ENCODE results near the gene MITF.

DNA sequence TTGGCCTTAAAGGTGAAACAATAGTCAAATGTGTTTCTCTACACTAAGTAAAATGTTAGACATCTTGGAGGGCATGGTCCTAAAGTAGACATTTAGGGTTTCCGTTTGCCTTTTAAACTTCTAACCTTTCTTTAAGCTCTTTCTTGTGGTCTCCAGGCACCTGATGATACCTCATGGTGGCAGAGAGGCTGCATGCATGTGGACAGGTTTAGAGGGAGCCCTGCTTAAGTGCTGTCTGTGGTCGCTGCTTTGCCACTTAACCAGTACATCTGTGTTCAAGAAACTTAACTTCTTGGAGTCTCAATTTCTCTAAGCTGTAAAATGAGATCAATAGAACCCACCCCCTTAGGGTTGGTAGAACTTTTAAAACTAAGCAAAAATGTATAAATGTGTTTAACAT lies 6.2 kb downstream of the MITF start:
- TF ChIP-seq, protein P1, sequence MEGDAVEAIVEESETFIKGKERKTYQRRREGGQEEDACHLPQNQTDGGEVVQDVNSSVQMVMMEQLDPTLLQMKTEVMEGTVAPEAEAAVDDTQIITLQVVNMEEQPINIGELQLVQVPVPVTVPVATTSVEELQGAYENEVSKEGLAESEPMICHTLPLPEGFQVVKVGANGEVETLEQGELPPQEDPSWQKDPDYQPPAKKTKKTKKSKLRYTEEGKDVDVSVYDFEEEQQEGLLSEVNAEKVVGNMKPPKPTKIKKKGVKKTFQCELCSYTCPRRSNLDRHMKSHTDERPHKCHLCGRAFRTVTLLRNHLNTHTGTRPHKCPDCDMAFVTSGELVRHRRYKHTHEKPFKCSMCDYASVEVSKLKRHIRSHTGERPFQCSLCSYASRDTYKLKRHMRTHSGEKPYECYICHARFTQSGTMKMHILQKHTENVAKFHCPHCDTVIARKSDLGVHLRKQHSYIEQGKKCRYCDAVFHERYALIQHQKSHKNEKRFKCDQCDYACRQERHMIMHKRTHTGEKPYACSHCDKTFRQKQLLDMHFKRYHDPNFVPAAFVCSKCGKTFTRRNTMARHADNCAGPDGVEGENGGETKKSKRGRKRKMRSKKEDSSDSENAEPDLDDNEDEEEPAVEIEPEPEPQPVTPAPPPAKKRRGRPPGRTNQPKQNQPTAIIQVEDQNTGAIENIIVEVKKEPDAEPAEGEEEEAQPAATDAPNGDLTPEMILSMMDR (conservative IDR thresholded peaks at IDR 0.05 in 1 of 2, IDR thresholded peaks at IDR 0.05 in 1 of 2; ENCODE audit: extremely low read depth in 1 of 2, insufficient read depth in 1 of 2, low read depth in 1 of 2, low read length in 2 of 2): no peak
- TF ChIP-seq EZH2 (IDR thresholded peaks at IDR 0.05; ENCODE audit: borderline replicate concordance, low read length): no peak

Measured in mammary epithelial cell (primary cell).